Adipose tissue (tissue), 3 donors: ENCODE results near the gene FLRT2. TPM values are rescaled to one million over a fixed set of nuclear protein-coding genes. Genes with fewer than 3 reads are reported as not detected.

ENCODE experiments used
- H3K27ac ChIP-seq: one replicate; pipeline ENCODE4 v1.5.1; 2013; ENCODE audit warnings: low read depth, low read length
- WGBS, 3 donors: extraction: QIAGEN DNeasy Blood & Tissue Kit; methylation state at CpG; one replicate each; pipeline ENCODE4 v1.1.7; 2013; 5-methylcytosine and 5-hydroxymethylcytosine counted together
- polyA plus RNA-seq, 3 donors: library from polyadenylated mRNA; stranded (reverse); fragments of 200-250 nt; gene quantifications; one replicate each; pipeline ENCODE4 v1.2.3, GENCODE V29; 2013
- donor health status: healthy with polysubstance abuse.
- donor health status: Bipolar disorder and iron deficiency.
- donor health status: healthy.

Gene FLRT2
- polyA plus RNA-seq, 3 donors = 2.8 to 22.2 (median 5.7) TPM

DNA sequence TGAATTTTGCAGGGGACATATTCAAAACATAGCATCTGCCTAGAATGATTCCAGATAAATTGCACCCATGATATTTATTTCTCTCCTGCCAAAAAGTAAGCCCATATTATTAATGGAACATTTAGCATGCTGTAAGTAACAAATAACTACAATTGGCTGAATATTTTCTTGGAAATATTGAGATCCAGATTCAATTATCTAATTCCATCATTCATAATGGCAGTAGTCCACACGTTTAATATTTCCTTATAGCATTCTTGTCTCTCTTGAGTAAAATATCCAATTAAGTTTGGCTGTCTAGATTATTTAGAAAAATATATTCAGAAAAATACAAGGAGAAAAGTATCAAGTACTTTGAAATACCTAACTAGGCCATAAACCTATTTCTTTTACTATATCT, 157.5 kb downstream of the FLRT2 start:
- 53 to 58% (median 56%) methylated on average over 1 of the region's 1 CpG for WGBS, 3 donors
- H3K27ac ChIP-seq = no peak overlapping the region

DNA sequence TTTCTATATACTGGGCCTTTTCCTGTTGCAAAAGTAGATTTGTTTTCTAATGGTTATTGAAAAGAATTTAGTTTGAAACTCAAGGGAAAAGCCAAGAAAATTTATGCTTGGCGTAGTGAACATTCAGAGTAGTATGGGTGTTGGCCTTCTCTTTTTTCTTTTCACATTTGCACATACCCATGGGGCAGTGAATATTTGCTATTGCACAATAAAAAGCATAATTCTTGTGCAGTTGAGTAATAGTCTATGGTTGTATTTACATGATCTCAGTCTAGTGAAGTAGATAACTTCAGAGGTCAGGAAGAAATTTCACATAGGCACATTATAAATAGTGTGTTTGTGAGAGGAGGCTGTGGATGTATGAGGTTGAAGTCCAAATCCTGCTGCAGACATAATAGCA, 158.1 kb downstream of the FLRT2 start:
- WGBS, 3 donors = 50 to 86% (median 70%) methylated on average over 1 of the region's 1 CpG
- no peak overlapping the region for H3K27ac ChIP-seq

DNA sequence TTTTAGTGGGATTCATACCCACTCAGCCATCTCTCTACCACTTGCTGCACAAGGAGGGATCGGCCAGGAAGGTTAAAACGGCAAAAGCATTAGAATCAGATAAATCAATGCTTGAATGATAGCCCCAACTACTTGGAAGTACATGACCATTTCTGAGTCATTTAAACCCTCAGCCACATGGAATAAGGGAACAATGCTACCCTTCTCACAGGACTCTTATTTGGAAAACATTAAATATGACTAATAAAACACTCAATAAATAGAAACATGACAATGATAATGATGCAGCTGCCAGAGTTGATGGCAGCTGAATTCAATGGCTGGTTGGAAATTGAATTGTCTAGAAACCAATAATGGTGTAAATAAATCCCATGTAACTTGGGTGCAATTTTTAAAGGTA, 165.4 kb downstream of the FLRT2 start:
- 84 to 88% (median 84%) methylated on average over 2 of the region's 2 CpGs for WGBS, 3 donors
- no peak overlapping the region for H3K27ac ChIP-seq

DNA sequence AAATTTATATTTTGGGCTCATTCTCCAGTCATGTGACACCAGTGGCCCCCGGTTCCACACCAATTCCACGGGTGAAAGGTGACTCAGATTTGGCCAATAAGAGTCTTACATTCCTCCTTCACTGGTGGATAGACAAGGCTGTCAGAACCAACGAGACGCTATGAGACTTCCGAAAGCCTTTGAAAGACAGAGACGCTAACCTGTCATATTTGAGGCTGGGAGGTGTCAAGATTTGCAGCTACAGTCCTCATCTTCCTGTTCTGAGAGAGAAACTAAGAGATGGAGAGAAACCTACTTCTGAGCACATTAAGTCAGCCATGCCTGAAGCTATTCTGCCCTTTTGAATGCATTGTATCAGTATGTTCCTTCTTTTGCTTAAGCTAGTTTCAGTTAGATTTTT, 171.2 kb downstream of the FLRT2 start:
- H3K27ac ChIP-seq = no peak overlapping the region
- WGBS, 3 donors = 78 to 83% (median 83%) methylated on average over 6 of the region's 6 CpGs

DNA sequence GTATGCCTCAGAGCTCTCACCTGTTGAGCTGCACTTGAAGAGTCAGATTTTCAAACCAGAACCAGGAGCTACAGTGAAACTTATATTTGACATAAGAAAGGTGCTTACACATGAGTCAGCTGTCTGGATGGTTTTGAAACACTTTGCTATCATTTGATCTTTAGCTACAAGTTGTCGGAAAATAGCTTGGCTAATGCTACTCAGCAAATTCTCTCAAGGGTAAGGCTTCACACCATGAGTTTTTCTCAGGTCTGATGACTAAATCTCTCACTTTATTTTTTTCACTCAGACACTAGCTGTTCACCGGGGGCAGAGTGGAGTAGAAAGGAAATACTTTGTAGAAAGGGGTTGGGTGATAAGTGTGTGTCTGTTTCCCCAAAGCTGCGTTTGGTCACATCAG, 171.8 kb downstream of the FLRT2 start:
- WGBS, 3 donors = 53 to 71% (median 58%) methylated on average over 3 of the region's 3 CpGs
- no peak overlapping the region for H3K27ac ChIP-seq

DNA sequence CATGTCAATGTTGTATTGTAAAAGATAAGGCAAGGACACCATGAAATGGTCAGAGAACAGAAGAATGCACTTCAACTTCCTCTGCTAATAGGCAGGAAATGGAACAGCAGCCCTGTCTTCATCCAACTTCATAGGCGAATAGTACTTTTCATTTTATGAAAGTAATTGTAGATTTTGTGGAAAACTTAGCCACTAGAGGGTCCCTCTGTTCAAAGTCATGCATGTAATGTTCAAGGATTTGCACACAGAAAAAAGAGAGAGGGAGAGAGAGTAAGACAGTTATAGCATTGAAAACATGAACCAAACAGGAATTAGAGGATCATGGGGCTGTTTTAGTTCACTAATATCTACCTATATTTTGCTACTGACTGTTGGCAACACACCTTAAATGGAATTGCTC, 172.2 kb downstream of the FLRT2 start:
- WGBS, 3 donors = 35 to 70% (median 39%) methylated on average over 1 of the region's 1 CpG

DNA sequence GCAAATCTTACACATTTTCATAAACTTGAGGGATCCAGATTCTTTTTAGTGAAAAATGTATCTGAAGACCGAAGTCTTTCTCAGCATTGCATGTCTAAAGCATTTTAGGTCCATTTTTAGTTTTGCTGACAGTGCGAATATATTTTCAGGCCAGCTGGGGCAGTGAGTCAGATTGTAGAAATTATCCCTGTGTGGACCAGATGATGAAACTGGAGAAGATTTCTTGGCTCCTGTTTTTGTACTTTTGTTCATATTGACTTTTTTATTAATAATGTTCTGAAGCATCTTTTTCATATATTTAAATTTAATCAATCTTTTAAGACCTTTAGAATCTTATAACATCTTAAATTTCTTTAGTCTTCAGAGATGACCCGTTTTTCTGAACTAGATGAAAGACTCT, 173.1 kb downstream of the FLRT2 start:
- H3K27ac ChIP-seq = no peak overlapping the region
- 57 to 81% (median 66%) methylated on average over 3 of the region's 3 CpGs for whole genome bisulfite sequencing, 3 donors

More for the DNA sequence above, 172.2 kb downstream of the FLRT2 start:
- H3K27ac ChIP-seq = no peak overlapping the region
